Transverse colon (tissue), 4 donors: ENCODE results near the gene SRI. TPM values are rescaled to one million over a fixed set of nuclear protein-coding genes. Genes with fewer than 3 reads are reported as not detected.

Experiments
- DNase-seq: peaks from one replicate; pipeline ENCODE4 v3.0.0-alpha.2; 2019
- H3K27ac ChIP-seq, 4 donors: fragments of 200-600 bp; sonication (generic); 2 replicates each; pipeline ENCODE4 v1.5.1; 2016 to 2018; ENCODE audit warnings: inconsistent platforms in 4 of 4
- H3K27me3 ChIP-seq: fragments of 200-600 bp; sonication (generic); 2 replicates; pipeline ENCODE4 v1.5.1; 2017; ENCODE audit warnings: inconsistent platforms
- H3K36me3 ChIP-seq, 4 donors: fragments of 200-600 bp; sonication (generic); 2 replicates each; pipeline ENCODE4 v1.5.1; 2017 to 2019; ENCODE audit warnings: inconsistent platforms in 4 of 4
- H3K4me1 ChIP-seq, 4 donors: fragments of 200-600 bp; sonication (generic); 2 replicates each; pipeline ENCODE4 v1.5.1; 2017 to 2020; ENCODE audit warnings: inconsistent platforms in 4 of 4
- H3K4me3 ChIP-seq, 4 donors: fragments of 200-600 bp; sonication (generic); 1 replicate in 1 of 4; 2 replicates in 3 of 4; pipeline versions ENCODE4 v1.5.1 to v1.6.1; 2017 to 2019; ENCODE audit warnings: inconsistent platforms in 4 of 4
- H3K9me3 ChIP-seq, 2 donors: fragments of 200-600 bp; sonication (generic); 2 replicates each; pipeline ENCODE4 v1.5.1; 2017 to 2019; ENCODE audit warnings: inconsistent platforms in 2 of 2
- CTCF ChIP-seq, 5 experiments: fragments of 200-600 bp in 3 of 5; fragments of 450-650 bp in 2 of 5; sonication (generic) in 3 of 5; IDR thresholded peaks; 1 replicate in 2 of 5; 2 replicates in 3 of 5; pipeline ENCODE4 v1.5.1; 2016 to 2017; ENCODE audit warnings: antibody characterized with exemption in 5 of 5, inconsistent platforms in 3 of 5, mild to moderate bottlenecking in 2 of 5, moderate library complexity in 1 of 5
- EP300 ChIP-seq: sonication (generic); formaldehyde crosslinking; IDR thresholded peaks from one replicate; pipeline ENCODE4 v1.6.1; 2017; ENCODE audit warnings: antibody characterized with exemption, low read depth
- POLR2A ChIP-seq: fragments of 450-650 bp; IDR thresholded peaks from one replicate; pipeline ENCODE4 v1.6.1; 2016; ENCODE audit warnings: antibody characterized with exemption, mild to moderate bottlenecking, moderate library complexity
- POLR2AphosphoS5 ChIP-seq, 3 donors: sonication (generic); formaldehyde crosslinking; IDR thresholded peaks; one replicate each; pipeline ENCODE4 v1.6.1; 2016; ENCODE audit warnings: antibody characterized with exemption in 3 of 3
- WGBS, 2 donors: methylation state at CpG; one replicate each; pipeline ENCODE4 v1.1.5; 2018; ENCODE audit warnings: low coverage in 1 of 2; 5-methylcytosine and 5-hydroxymethylcytosine counted together
- in situ Hi-C, 4 donors: fragments of 200-750 bp; cut with MboI; loops; one replicate each; pipeline versions ENCODE4 v1.15.0 to v1.15.1; 2017; ENCODE audit warnings: low sequenced_read_pairs in 3 of 4, low pct_ligation_motif_present in 1 of 4, low pct_unique_long_range_greater_than_20kb in 1 of 4
- intact Hi-C: fragments of 100-400 bp; cut with DNase I; formaldehyde crosslinking; loops from one replicate; pipeline ENCODE4 v1.15.1; 2023; ENCODE audit warnings: low total_unique reads
- total RNA-seq, 4 donors: library from RNA; depleted of rRNA; stranded (reverse); fragments of >200 nt; gene quantifications; one replicate each; pipeline ENCODE4 v1.1.0, GENCODE V29; 2016

The SRI gene
- total RNA-seq, 4 donors from 2014 or later, result 163 to 672 (median 475) TPM

GRCh38 chr7:88218429-88218745 is 1.5 kb downstream of the SRI start:
- DNase-seq, result no peak
- Histone ChIP-seq H3K27ac (peak overlapping the region; percentile 92 to 96 (median 93)), H3K4me3 (peak overlapping the region in 3 of 4 donors; percentile 89 to 93 (median 92)), H3K4me1 (peaks cover 3 to 44% (median 24%) of the 10 kb centered on the region in 4 donors), H3K27me3 (no peaks in the 10 kb centered on the region), H3K9me3 (no peaks in the 10 kb centered on the region), H3K36me3 (peaks cover 0 to 31% (median 13%) of the 10 kb centered on the region in 4 donors)
- in situ Hi-C loops (no loop called here), intact Hi-C loops (loop anchor here (10.0 kb wide), 1 partner anchor 854 kb away; no protein-coding TSS in a partner anchor)
- TF ChIP-seq POLR2AphosphoS5 (IDR thresholded peaks at IDR 0.05), result no peak
- no peak for TF ChIP-seq CTCF (IDR thresholded peaks at IDR 0.05)
- no peak for TF ChIP-seq EP300
- no peak for TF ChIP-seq POLR2A
- 18 to 34% methylated on average over 5 of the region's 5 CpGs for WGBS, 2 donors

- Histone ChIP-seq H3K27ac (peak overlapping the region; percentile 92 to 96 (median 93)), H3K36me3 (peaks cover 0 to 36% (median 14%) of the 10 kb centered on the region in 4 donors), H3K27me3 (no peaks in the 10 kb centered on the region), H3K9me3 (no peaks in the 10 kb centered on the region), H3K4me3 (peak overlapping the region in 3 of 4 donors; percentile 89 to 93 (median 92)), H3K4me1 (peaks cover 3 to 45% (median 24%) of the 10 kb centered on the region in 4 donors)
- intact Hi-C loops (loop anchor here (10.0 kb wide), 1 partner anchor 853 kb away; no protein-coding TSS in a partner anchor), in situ Hi-C loops (no loop called here)
- TF ChIP-seq EP300 (no peak), CTCF (IDR thresholded peaks at IDR 0.05) (no peak), POLR2A (no peak), POLR2AphosphoS5 (IDR thresholded peaks at IDR 0.05) (no peak)
- no peak for DNase-seq
- WGBS, 2 donors, result 0 to 21% methylated on average over 1 of the region's 1 CpG
Measured at GRCh38 chr7:88217675-88218428, 2.0 kb downstream of the SRI start.

GRCh38 chr7:88216276-88216675 is 3.6 kb downstream of the SRI start:
- Histone ChIP-seq H3K27ac (no peak overlapping the region), H3K4me1 (peaks cover 3 to 43% (median 23%) of the 10 kb centered on the region in 4 donors), H3K4me3 (no peak overlapping the region), H3K27me3 (no peaks in the 10 kb centered on the region), H3K9me3 (no peaks in the 10 kb centered on the region), H3K36me3 (peaks cover 0 to 36% (median 17%) of the 10 kb centered on the region in 4 donors)
- TF ChIP-seq POLR2A, result no peak
- peak in 1 of 3 donors; percentile 8 for TF ChIP-seq POLR2AphosphoS5 (IDR thresholded peaks at IDR 0.05)
- TF ChIP-seq CTCF (IDR thresholded peaks at IDR 0.05), result no peak
- DNase-seq, result no peak
- intact Hi-C loops, result loop anchor here (10.0 kb wide), 1 partner anchor 851 kb away; no protein-coding TSS in a partner anchor
- in situ Hi-C loops, result no loop called here

- in situ Hi-C loops, result no loop called here
- TF ChIP-seq CTCF (IDR thresholded peaks at IDR 0.05) (no peak), POLR2A (no peak), EP300 (no peak), POLR2AphosphoS5 (IDR thresholded peaks at IDR 0.05) (no peak)
- no peak for DNase-seq
Measured at GRCh38 chr7:88215295-88215694, 4.5 kb downstream of the SRI start.

More at GRCh38 chr7:88215295-88215694, 4.5 kb downstream of the SRI start:
- Histone ChIP-seq H3K27me3 (no peaks in the 10 kb centered on the region), H3K4me3 (no peak overlapping the region), H3K9me3 (no peaks in the 10 kb centered on the region), H3K27ac (no peak overlapping the region), H3K4me1 (peaks cover 3 to 36% (median 18%) of the 10 kb centered on the region in 4 donors), H3K36me3 (peaks cover 0 to 37% (median 18%) of the 10 kb centered on the region in 4 donors)
- WGBS, 2 donors, result 67 to 68% methylated on average over 2 of the region's 2 CpGs
- intact Hi-C loops, result loop anchor here (10.0 kb wide), 1 partner anchor 850 kb away; no protein-coding TSS in a partner anchor
